Measurements from ENCODE around the gene PPM1H. TPM values are rescaled to one million over a fixed set of nuclear protein-coding genes. Genes with fewer than 3 reads are reported as not detected.
"Not testable (repeated sequence)": the region's sequence is repeated elsewhere in the genome, so short reads cannot be mapped to it uniquely, and the experiment has no call there.

PPM1H gene
- total and polyA plus RNA-seq, 2 of the 8 experiments (the other 6 are each of a cell fraction or from before 2014, with no cell fraction given): 16.4 to 36.1 TPM

GRCh38 chr12:62760341-62760740, 174.6 kb downstream of the PPM1H start:
- CTCF ChIA-PET (ENCODE audit: partially characterized antibody); H3K14ac ChIP-seq (ENCODE audit: insufficient read length); H3K18ac ChIP-seq (ENCODE audit: extremely low read depth, low read length); H2BK20ac ChIP-seq (ENCODE audit: low read length); H4K5ac ChIP-seq (ENCODE audit: insufficient read length, low read depth, low read length); H3K79me1 ChIP-seq (ENCODE audit: low read depth, low read length); DNase-seq (ENCODE audit: low read depth in 1 of 2, low spot score in 2 of 2); H2AK5ac ChIP-seq (ENCODE audit: low read depth, low read length); H2BK15ac ChIP-seq (ENCODE audit: low read length); H2BK12ac ChIP-seq (ENCODE audit: low read depth, low read length); H4K20me1 ChIP-seq (replicated peaks in 1 of 2; ENCODE audit: control insufficient read depth in 1 of 2, insufficient read depth in 2 of 2, low read length in 2 of 2); H2BK5ac ChIP-seq (ENCODE audit: low read depth, low read length); H2BK120ac ChIP-seq (replicated peaks; ENCODE audit: low read depth, low read length); H3K4ac ChIP-seq (replicated peaks; ENCODE audit: insufficient read length, low read depth, low read length); FAIRE-seq; H3K23ac ChIP-seq (ENCODE audit: insufficient read length); H3K36me3 ChIP-seq (ENCODE audit: control insufficient read depth in 2 of 4, insufficient read depth in 4 of 4, low read length in 3 of 4); H2AFZ ChIP-seq (ENCODE audit: low read length); H3K9ac ChIP-seq (replicated peaks in 1 of 4; ENCODE audit: extremely low read depth in 1 of 4, low read depth in 3 of 4, low read length in 3 of 4); H3K9me3 ChIP-seq (ENCODE audit: insufficient read depth in 2 of 2, low read depth in 1 of 2, low read length in 1 of 2); H3K79me2 ChIP-seq (ENCODE audit: control insufficient read depth in 1 of 2, insufficient read depth in 2 of 2, low read length in 2 of 2); H3K4me2 ChIP-seq (ENCODE audit: insufficient read depth in 1 of 2, low read depth in 2 of 2, low read length in 2 of 2); H3K4me3 ChIP-seq (ENCODE audit: extremely low read depth in 1 of 4, insufficient read depth in 2 of 4, low read depth in 3 of 4, low read length in 4 of 4); H3K56ac ChIP-seq (replicated peaks; ENCODE audit: insufficient read length, low read depth, low read length); H3K27ac ChIP-seq (ENCODE audit: low read depth, low read length); H3K23me2 ChIP-seq (ENCODE audit: low read depth, low read length); H3K27me3 ChIP-seq (replicated peaks in 1 of 4; ENCODE audit: control insufficient read depth in 3 of 4, extremely low read depth in 1 of 4, insufficient read depth in 3 of 4, low read length in 3 of 4); H4K8ac ChIP-seq (ENCODE audit: extremely low read depth, insufficient read depth, low read length); POLR2A ChIA-PET (ENCODE audit: partially characterized antibody); H3K4me1 ChIP-seq (replicated peaks in 1 of 4; ENCODE audit: control insufficient read depth in 3 of 4, insufficient read depth in 4 of 4, low read length in 3 of 4); H4K91ac ChIP-seq (replicated peaks; ENCODE audit: insufficient read length, low read length): not testable (repeated sequence)
- WGBS, 2 experiments (ENCODE audit: extremely low coverage in 1 of 2, insufficient coverage in 1 of 2, insufficient read length in 1 of 2, insufficient replicate concordance in 2 of 2, low coverage in 1 of 2, low lambda C conversion rate in 2 of 2, missing lambda C conversion rate in 1 of 2): 31% methylated on average over 3 of the region's 3 CpGs; no CpG with 5 or more reads in 1 of the 2 experiments
